CD4-positive, alpha-beta T cell treated with Interleukin-15 for 1 hour (primary cell): Measurements from ENCODE around the gene SRD5A3.

Experiments used
- DNase-seq: peaks from one replicate; pipeline ENCODE4 v3.0.0-alpha.2; 2020

Gene SRD5A3

DNA sequence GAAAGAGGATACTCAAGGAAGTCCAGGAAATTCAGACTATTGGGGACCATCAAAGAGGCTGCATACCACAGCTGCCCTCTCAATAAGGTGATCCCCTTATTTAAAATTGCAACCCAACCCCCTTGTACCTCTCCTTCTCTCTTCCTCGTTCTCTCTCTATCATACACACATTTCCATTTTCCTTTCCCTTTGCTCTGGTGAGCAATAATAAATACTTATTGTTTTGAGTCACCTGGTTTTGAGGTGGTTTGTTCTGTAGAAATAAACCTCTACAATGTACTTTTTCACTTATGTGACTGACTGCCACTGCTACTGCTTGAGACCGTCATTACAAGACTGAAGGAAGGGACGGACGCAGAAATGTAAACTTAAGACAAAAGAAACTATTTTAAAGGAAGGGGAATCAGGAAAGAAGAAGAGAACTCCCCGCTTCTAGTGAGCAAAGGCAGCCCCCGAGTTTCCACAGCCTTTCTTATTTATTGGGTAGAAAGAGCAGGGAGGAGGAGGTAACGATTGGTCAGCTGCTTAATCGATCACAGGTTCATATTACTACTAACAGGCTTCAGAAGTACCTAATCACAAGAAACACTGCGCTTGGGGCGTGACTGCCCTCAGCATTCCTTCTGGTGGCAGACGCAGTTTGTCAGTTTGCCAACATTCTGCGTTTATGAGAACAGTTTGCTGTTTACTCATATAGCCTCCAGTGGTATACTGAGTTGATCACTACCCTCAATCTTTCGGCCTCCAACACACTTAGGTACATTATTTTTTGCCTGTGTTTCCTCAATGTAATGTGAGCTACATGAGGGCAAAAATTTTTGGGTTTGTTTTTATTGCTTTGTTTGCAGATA lies 32.8 kb downstream of the SRD5A3 start:
- no peak for DNase-seq

DNA sequence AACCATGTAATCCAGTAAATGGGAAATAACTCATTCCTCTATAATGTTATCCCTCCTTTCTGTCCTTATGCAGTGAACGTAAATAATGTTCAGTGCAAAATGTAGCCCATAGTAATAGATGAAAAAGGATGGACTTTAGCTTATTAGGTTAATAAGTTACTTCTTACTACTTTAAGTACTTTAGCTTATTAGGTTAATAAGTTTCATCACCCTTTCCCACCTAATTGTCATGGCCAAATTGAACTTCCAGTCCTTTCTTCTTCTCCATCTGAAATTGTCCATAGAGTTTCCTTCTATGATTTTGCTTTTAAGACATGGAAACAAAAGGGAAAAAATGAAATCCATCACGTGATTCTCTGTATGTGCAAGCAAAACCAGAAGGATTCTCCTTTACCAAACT lies 34.5 kb downstream of the SRD5A3 start:
- no peak for DNase-seq

DNA sequence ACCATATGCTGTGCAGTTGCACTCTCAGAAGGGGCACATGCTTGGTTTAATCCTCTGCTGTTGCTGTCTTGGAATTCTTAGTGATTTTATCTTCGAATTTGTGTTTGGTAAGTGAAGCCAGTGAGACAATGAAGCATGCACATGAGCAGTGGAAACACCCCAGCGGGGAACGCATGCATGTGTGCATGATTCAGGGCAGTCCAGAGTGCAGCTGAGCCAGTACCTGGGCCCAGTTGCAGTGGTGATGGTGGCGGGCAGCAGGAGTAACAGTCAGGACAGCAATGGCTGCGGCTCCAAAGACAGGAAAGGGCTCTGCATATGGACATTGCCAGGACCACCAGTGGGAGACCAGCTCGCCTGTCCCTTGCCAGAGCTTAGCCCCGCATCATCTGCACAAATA lies 35.5 kb downstream of the SRD5A3 start:
- no peak for DNase-seq

DNA sequence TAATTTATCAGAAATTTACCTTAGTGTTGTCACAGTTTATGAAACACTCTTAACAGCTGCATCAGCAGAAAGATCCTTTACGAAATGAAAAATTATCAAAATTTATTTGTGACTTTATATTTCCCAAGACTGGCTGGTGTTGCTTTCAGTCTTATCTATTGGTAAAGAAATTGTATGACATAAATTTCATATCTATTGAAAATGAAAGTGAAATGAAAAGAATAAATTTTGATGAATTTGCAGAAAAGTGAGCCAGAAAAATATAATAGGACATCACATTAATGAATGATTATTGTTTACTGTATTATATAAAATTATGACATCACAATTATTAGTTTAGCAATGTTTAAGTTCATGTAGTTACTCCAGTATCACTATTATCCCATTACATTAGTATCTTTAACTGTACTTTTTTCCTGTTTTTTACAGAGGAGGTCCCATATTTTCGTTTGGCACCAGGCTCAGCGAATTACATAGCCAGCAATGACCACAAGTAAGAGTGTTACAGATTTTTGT lies 36.5 kb downstream of the SRD5A3 start:
- DNase-seq, result no peak

DNA sequence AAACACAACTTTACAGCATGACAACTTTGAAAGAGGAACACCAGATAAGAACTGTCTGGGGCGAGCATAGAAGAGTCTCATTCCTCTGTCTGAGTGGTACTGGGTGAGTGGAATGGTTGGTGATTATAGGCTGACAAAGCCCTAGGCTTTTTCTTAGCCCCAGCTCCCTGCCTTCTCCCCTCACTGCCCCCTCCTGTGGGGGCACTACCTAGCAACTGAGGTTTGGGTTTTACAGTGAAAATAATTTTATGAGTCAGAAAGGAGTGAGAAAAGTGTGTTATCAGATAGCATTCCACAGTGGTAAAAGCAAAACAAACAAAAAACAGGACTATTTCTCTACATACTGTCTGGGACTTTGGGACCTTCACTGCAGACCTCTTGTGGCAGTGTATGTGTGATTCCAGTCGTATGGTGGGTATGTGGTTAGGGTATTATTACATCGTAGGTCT lies 39.2 kb downstream of the SRD5A3 start:
- DNase-seq, result no peak

DNA sequence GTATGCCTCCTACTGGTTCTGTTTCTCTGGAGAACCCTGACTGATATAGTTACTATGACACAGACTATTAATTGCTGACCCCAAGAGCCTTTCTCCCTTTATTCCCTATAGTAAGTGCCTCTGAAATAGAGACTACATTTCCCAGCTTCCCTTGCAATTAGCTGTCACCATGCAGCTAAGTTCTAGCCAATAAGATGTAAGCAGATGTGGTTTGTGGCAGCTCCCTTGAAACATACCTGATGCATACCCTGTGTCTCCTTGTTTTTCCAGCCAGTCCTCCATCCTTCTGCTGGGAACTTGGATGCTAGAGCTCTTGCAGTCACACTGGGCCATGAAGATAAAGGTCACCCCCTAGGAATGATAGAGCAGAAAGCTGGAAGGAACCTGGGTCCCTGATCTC lies 40.0 kb downstream of the SRD5A3 start:
- no peak for DNase-seq

DNA sequence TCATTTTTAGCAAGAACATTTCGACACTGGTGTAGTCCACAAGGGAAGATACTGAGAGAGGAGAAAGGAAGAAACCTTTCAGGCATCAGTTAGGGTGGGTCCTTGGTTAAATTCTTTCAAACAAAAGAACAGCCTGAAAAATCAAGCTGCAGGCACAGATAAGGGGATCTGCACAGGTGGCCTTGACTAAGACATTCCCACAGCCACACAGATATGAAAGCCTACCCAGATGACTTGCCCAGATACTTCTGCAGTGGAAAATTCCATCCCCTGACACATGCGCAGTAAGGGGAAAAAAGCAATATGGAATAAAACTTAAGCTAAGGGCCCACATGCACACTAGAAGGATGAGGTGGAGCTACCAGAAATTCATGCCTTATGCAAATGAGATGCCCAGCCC lies 40.8 kb downstream of the SRD5A3 start:
- no peak for DNase-seq

DNA sequence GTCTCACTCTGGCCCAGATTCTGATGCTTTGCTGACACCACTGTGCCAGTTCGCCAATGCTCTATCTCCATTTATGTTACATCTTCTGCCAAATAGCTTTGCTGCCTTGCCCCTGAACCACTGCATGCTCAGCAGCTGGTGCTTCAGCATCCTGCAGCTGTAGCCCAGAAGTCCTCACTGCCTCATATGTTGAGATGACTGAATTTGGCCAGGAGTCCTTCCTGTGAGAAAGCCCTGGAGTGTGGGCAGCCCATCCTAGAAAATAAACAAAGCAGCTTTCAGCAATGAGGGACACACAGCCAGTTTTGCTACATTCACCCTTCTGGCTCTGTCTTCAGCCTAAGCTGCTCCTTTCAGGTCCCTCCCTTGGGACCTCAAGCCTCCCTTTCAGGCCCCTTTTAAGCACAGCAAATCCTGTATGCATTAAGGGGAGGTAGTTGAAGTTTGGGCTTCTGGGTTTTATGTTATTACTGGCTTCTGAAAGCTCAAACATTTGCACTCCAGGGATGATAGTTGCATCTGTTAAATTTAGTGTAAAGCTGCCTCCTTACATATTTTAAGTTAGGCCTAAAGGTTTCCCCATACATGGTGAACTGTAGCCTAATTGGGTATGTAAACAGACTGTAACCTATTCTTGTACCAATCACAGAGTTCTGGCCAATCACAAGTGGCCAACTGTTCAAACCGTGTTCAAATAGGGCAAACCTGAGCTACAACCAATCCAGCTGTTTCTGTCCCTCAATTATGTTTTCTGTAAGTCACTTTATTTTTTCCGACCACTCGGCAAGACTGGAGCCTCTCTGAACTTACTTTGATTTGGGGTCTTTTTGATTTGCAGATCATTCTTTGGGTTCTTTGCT lies 47.6 kb downstream of the SRD5A3 start:
- no peak for DNase-seq

DNA sequence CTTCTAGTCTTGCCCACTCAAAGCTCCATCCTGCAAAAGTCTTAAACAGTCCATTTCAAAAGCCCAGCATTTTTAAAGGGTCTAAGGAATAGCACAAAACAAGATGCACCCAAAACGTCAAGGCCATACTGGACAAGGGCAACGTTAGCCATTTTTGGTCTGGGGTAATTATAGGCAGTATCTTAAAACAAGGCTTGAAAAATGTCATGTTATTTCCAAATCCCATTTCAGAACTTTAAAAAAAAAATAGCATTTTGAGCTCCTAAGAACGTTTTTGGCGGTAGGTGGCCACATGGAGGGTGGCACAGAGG lies 49.1 kb downstream of the SRD5A3 start:
- no peak for DNase-seq

DNA sequence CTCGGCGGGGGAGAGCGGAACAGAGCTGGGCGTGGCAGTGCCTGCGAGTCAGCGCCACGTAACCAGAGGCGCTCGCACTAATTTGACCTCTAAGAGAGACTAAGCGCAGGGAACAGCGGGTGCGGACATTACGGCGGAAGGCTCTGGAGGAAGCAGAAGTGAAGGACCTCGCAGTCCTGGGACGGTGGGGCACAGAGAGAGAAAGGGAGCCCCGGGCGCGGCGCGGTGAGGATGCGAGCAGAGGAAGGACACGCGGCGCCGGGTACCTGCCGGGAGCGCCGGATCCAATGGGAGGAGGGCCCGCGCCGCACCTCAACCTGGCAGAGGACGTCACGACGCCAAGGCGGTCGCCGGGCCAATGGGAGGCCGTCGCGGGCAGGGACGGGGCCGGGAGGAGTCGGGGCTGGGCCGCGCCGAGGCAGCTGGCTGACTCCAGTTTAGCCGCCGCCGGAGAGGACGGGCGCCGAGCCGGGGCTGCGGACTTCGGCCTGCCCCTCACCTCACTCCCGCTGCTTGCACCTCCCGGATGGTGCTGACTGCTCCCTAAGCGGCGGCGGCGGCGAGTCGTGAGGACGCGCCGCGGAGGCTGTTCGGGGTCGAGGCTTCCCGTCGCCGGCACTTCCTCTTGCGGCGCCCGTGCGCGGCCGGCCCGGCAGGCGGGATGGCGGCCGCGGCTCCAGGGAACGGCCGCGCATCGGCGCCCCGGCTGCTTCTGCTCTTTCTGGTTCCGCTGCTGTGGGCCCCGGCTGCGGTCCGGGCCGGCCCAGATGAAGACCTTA lies 49.7 kb downstream of the SRD5A3 start, which contains the start of gene TMEM165:
Gene TMEM165 (plus strand): TSS at position 429 of the 779 bp plus-strand sequence. CDS start 233 bp downstream, at position 662.
- peak; percentile 86 for DNase-seq

DNA sequence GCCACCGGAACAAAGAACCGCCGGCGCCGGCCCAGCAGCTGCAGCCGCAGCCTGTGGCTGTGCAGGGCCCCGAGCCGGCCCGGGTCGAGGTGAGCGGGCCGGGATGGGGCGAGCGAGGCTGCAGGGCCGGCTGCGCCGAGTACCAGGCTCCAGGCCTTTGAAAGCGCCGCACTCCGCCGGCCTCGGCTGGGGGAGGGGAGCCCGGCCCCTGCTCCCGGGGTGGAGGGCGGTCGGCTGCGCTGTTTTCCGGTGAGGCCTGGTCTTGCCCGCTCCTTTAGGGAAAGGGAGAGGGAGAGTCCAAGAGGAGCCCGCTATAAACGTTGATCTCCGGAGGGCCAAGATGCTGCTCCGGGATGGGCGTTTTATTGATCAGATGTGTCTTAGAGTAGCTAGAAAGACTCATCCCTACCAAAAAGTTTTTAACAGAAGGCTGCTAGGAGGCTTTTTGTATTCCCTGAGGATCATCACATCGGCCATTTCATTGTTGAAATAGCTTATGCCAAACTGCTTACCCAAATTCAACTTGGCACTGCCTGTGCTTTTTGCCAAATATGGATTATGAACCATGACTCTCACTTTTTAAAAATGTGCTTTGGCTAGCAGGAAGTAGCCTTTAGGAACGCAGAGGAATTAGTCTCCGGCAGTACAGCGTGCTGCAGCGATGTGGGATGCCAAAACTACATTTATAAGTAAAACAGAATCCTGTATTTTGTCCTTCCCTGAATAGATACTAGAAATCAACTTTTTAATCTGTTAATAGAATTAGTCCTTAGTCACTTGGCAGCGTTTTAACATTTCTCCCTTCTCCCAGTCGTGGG lies 50.5 kb downstream of the SRD5A3 start:
- peak; percentile 20 for DNase-seq

DNA sequence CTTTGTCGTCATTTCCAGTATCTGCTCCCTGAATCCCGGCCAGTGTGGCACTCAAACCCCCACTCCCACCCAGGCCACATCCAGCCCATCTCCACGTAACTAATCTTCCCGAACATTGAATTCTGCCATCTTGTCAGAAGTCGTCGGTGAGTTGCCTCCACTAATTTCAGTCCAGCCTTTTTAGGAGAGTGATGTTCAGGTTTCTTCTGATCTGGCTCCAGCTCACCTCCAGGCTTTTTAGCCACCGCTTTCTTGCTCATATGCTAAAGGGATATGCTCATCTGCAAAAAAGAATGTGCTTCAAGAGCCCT lies 51.0 kb downstream of the SRD5A3 start:
- DNase-seq, result peak; percentile 16

DNA sequence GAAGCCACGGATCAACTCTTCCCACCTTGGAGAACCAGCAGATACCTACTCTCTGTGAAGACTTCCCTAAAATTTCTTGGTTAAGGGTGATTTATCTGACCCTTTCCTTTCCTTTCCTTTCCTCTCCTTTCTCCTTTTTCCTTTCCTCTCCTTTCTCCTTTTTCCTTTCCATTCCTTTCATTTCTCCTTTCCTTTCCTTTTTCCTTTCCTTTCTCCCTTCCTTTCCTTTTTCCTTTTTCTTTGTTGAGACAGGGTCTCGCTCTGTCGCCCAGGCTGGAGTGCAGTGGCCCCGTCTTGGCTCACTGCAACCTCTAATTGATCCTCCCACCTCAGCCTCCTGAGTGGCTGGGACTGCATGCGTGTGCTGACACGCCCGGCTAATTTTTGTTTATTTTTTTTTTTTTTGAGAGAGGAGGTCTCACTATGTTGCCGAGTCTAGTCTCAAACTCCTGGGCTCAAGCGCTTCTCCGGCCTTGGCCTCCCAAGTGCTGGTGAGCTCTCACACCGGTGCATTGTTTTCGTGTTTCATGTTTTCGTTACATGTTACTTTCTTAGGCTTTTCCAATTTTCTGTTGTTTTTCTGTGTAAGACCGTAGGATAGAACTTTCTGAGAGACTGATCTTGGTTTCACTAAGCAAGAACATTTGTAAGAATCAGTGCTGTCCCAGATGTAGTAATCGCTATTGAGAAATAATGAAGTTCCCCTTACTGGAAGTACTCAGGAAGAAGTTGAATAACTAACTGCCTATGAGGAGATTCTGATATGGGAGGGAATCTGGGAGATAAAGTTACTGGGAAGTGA lies 51.7 kb downstream of the SRD5A3 start:
- DNase-seq, result no peak

DNA sequence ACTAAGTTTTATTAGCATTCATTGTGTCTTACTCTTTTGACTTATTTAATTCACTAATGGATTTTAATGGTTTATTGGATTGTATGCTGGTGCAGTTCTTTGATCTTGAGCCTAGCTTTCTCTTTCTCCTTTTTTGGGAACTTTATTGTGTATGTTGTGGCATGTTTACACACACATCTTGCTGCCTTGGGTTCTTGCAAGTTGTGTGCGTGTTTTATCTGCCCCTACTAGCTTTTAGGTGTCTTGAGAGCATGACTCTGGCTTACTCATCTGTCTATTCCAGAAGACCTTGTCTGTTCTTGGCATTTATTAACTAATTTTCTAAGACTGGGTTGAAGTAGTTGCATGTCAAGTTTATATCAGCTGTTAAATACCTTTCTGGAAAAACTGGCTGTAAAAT lies 52.4 kb downstream of the SRD5A3 start:
- DNase-seq, result no peak

DNA sequence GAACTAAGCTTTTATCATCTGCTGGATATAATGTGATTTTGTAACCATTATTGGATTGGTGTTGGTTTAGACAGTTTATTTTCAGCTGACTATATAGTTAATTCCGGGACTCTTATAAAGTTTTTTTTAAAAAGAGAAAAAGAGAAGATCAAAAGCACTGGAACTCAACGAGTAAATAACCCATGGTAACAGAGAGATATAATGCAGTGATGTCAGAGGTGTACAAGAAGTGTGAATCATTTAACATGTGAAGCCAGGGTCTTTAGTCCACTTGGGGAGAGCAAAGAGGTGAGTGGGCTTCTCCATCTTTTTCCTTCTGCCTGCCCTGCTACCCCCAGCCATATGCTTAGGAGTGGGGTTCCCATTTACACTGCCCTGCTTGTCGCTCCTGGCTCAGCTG lies 52.9 kb downstream of the SRD5A3 start:
- DNase-seq, result no peak

DNA sequence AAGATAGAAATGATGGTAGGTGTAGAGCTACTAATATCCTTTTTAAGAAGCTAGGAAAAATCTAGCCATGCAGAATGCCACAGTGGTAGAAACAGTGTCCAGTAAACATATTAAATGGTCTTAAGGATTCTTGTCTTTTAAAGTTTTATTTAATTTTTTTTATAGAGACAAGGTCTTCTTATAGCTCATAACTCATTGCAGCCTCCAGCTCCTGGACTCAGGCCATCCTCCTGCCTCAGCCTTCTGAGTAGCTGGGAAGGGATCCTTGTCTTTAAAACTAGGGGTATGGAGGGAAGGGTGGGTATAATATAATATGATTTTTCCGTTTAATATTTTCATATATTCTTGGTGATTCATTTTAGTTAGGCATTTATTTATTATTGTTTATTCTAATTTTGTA lies 53.5 kb downstream of the SRD5A3 start:
- no peak for DNase-seq

DNA sequence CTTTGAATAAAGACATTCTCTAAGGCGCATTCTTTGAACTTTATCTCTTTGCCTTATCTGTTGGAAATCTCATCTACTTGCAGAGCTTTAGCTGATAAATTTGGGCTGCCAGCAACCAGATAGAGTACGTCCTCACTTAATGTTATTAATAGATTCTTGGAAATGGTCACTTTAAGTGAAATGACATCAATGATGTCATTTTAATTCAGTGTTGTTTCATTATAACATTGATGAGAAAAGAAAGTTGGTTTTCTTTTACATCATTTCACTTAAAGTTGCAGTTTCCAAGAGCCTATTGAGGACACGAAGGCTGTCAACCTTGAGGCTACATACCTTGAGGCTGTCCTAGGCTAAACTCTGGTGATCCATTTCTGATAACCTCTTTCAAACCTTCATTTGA lies 59.0 kb downstream of the SRD5A3 start:
- DNase-seq, result no peak

DNA sequence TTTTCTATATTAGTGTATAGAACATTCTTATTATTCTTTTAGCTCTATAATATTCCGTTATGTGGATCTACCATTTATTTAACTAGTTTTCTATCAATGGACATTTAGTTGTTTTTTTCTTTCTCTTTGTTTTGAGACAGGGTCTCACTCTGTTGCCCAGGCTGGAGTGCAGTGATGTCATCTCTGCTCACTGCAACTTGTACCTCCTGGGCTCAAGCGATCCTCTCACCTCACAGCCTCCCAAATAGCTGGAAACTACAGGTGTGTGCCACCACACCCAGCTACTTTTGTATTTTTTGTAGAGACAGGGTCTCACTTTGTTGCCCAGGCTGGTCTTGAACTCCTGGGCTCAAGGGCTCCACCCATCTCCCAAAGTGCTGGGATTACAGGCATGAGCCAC lies 60.5 kb downstream of the SRD5A3 start:
- no peak for DNase-seq

DNA sequence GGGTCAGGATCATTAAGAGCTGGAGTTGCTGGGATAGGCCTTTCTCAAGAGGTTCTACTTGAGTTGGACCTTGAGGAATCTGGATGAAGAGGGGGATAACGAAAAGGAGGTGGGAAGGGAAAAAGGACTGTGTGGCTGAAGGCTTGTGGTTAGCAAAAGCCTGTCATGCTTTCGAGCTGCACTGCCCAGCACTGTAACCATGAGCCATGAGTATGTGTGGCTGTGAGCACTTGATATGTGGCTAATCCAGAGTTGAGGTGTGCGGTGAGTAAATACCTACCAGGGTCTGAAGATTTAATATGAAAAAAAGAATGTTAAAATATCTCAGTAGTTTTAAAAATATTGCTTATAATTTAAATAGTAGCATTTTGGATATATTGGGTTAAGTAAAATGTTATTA lies 61.1 kb downstream of the SRD5A3 start:
- DNase-seq, result no peak

DNA sequence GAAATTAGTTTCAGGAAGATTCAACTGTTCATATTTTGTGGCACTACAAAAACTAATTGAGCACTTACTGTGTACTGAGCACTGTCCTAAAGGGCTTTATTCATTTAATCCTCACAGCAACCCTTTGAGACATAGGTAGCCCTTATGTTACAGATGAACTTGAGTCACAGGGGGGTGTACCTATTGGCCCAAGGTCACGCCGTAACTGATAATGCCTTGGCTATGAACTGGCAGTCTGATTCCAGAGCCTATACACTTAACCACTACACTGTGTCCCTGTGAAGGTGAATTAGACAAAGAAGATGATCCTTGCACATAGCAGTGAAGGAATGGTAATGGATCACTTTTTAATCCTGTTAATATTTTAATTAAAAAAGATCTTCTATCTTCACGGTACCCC lies 61.7 kb downstream of the SRD5A3 start:
- DNase-seq, result no peak

DNA sequence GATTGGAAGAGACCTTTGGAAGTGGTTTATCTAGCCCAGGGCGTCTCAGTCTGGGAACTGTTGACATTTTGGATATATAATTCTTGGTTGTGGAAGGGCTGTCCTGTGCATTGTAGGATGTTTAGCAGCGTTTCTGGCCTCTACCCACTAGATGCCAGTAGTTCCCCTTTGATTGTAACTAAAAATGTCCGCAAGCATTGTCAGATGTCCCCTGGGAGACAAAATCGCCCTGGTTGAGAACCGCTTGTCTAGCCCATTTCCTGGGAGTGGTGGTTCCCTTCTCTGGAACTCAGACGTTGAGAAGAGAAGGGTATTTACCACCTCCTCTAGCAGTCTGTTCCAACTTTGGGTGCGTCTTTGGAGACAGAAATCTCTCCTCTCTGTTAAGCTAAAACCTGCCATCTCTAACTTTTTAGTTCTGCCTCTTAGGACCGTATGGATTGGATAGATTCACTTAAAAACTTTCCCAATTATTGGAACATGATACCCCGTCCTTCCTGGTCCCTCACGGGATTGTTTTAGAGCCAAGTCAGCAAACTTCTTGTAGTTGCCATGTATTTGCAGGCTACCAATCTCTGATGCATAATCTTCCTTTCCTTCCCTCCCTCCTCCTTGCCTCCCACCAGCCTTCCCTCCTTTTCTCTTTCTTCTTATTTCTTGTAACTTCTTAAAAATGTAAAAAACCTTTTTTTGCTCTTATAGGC lies 63.6 kb downstream of the SRD5A3 start:
- DNase-seq, result peak; percentile 43
